ENCODE data around the gene CACNA2D3. TPM values are rescaled to one million over a fixed set of nuclear protein-coding genes. Genes with fewer than 3 reads are reported as not detected.

The CACNA2D3 gene
- total RNA-seq, 1 donor from 2014 or later = 3.6 TPM

- H3K36me3 ChIP-seq = no peaks in the 10 kb centered on the region
- no peaks in the 10 kb centered on the region for H3K9me3 ChIP-seq
- no peak overlapping the region for H3K4me3 ChIP-seq
- ATAC-seq = no peak
- no peaks in the 10 kb centered on the region for H3K27me3 ChIP-seq (ENCODE audit: low read depth)
- intact Hi-C loops (cut with DNase I) = no loop called here
- DNase-seq = no peak
- no peak for TF ChIP-seq CTCF (IDR thresholded peaks at IDR 0.05)
- H3K4me1 ChIP-seq = no peaks in the 10 kb centered on the region
- H3K27ac ChIP-seq = no peak overlapping the region
These were observed 883.9 kb downstream of the CACNA2D3 start for GRCh38 chr3:55006244-55006676.

- Histone ChIP-seq H3K27ac (no peak overlapping the region), H3K27me3 (ENCODE audit: low read depth) (no peaks in the 10 kb centered on the region), H3K9me3 (no peaks in the 10 kb centered on the region), H3K4me1 (no peaks in the 10 kb centered on the region), H3K4me3 (no peak overlapping the region), H3K36me3 (no peaks in the 10 kb centered on the region)
- no peak for DNase-seq
- intact Hi-C loops (cut with DNase I) = no loop called here
- ATAC-seq = no peak
- TF ChIP-seq CTCF (IDR thresholded peaks at IDR 0.05) = no peak
These were observed 885.6 kb downstream of the CACNA2D3 start for GRCh38 chr3:55007971-55008370.

GRCh38 chr3:55009372-55009771 is 887.0 kb downstream of the CACNA2D3 start:
- no peaks in the 10 kb centered on the region for H3K27me3 ChIP-seq (ENCODE audit: low read depth)
- no peak overlapping the region for H3K4me3 ChIP-seq
- no peaks in the 10 kb centered on the region for H3K9me3 ChIP-seq
- no peak overlapping the region for H3K27ac ChIP-seq
- ATAC-seq = no peak
- no peak for TF ChIP-seq CTCF (IDR thresholded peaks at IDR 0.05)
- no peaks in the 10 kb centered on the region for H3K36me3 ChIP-seq
- no peaks in the 10 kb centered on the region for H3K4me1 ChIP-seq
- DNase-seq = no peak
- intact Hi-C loops (cut with DNase I) = no loop called here

GRCh38 chr3:55012091-55012490 is 889.7 kb downstream of the CACNA2D3 start:
- H3K9me3 ChIP-seq = no peaks in the 10 kb centered on the region

GRCh38 chr3:55013145-55013925 is 891.0 kb downstream of the CACNA2D3 start:
- H3K27me3 ChIP-seq (ENCODE audit: low read depth) = no peaks in the 10 kb centered on the region
- intact Hi-C loops (cut with DNase I) = no loop called here
- H3K4me1 ChIP-seq = no peaks in the 10 kb centered on the region
- TF ChIP-seq CTCF (IDR thresholded peaks at IDR 0.05) = no peak
- no peak overlapping the region for H3K27ac ChIP-seq
- no peak overlapping the region for H3K4me3 ChIP-seq
- no peak for DNase-seq
- no peaks in the 10 kb centered on the region for H3K9me3 ChIP-seq
- no peaks in the 10 kb centered on the region for H3K36me3 ChIP-seq
- ATAC-seq = no peak

More at GRCh38 chr3:55012091-55012490, 889.7 kb downstream of the CACNA2D3 start:
- DNase-seq = no peak
- Histone ChIP-seq H3K27me3 (ENCODE audit: low read depth) (no peaks in the 10 kb centered on the region), H3K36me3 (no peaks in the 10 kb centered on the region), H3K4me1 (no peaks in the 10 kb centered on the region), H3K27ac (no peak overlapping the region), H3K4me3 (no peak overlapping the region)
- no peak for ATAC-seq
- intact Hi-C loops (cut with DNase I) = no loop called here
- TF ChIP-seq CTCF (IDR thresholded peaks at IDR 0.05) = no peak
